GM12872 (cell line): Measurements from ENCODE around the gene GPR155.

ENCODE experiments used
- TF ChIP-seq, protein P1 (sequence below): IDR thresholded peaks from 3 replicates; pipeline ENCODE4 v1.5.1; 2011; ENCODE audit warnings: low read depth, mild to moderate bottlenecking, low read length, moderate library complexity; ENCODE audit not compliant: insufficient read depth

The GPR155 gene

DNA sequence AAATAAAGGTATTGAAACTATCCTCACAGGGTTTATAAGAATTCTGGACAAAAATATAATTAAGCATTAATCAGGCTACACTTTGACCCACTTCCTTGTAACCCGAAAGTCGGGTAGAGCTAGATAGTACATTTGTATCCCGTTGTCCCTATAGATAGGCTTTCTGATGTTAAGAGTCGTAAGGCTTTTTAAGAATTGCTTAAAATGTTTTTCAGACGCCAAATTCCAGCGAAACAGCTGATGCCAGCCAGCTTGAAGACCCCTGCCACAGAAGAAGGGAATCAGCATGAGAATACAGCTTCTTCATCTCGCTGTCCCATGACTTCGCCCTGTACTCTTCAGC, 962 bp upstream of the GPR155 start:
- TF ChIP-seq, protein P1, sequence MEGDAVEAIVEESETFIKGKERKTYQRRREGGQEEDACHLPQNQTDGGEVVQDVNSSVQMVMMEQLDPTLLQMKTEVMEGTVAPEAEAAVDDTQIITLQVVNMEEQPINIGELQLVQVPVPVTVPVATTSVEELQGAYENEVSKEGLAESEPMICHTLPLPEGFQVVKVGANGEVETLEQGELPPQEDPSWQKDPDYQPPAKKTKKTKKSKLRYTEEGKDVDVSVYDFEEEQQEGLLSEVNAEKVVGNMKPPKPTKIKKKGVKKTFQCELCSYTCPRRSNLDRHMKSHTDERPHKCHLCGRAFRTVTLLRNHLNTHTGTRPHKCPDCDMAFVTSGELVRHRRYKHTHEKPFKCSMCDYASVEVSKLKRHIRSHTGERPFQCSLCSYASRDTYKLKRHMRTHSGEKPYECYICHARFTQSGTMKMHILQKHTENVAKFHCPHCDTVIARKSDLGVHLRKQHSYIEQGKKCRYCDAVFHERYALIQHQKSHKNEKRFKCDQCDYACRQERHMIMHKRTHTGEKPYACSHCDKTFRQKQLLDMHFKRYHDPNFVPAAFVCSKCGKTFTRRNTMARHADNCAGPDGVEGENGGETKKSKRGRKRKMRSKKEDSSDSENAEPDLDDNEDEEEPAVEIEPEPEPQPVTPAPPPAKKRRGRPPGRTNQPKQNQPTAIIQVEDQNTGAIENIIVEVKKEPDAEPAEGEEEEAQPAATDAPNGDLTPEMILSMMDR, result no peak

DNA sequence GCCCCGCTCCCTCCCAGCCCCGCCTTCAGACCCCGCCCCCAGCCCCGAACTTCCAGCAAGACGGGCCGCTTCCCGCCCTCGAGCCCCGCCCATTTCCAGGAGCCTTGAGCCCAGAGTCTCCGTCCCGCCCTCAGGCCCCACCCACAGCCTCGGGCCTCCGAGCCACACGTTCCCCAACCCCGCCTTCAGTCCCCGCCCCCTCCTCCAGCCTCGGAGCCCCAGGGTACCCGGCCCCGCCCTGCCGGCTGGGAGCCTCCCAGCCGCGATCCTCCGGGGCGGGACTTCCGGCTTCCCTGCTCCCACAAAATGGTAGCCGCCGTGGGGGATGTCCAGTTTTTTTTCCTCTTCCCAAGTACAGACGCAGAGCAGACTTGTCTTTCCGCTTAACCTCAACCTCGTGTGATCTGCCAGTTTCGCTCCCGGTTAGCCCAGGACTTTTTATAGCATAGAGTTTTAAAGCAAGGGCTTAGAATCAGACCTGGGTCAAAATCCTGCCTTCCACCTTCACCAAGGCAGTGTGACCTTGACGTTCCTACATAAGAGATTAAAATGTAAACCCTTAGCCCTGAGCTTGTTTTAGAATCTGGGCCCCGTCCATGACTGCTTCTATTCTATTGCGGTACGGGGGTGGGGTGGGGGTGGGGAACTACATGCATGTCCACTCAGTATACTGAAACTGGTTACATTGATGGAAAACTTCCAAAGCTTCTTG, 435 bp upstream of the GPR155 start:
- TF ChIP-seq, protein P1, result no peak

DNA sequence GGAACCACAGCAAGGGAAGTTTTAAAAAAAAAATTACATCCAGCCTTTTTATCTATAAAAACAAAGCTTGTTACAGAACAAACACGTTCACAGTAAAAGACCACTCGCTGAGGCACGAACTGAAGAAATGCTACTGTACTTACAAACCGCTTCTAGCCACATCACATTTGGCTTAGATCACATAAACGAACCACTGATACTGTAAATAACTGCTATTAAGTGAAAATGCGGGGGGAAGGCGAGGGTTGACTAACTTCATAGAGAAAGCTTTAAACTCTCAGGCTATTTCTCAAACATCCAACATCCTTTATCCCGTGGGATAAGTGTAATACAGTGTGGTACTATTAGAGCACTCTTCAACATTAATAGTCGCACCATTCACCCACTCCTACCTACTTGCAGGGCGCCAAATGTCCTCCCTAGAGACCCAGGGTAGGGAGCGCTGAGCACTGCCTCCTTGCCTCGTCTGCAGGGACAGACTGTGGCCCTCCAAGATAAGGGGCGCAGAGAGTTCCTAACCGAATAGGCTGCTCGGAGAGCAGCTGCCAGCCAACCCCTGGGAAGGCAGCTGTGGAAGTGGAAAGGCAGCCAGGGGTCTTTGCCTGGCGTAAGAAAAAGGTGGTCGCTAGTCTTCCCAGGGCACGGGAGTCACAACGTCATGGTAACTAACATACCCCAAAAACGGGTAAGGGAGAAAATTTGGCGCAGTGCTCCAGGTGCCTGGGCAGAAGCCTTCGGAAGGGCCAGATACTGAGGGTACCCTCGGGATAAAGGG, 854 bp downstream of the GPR155 start:
- TF ChIP-seq, protein P1, result no peak

DNA sequence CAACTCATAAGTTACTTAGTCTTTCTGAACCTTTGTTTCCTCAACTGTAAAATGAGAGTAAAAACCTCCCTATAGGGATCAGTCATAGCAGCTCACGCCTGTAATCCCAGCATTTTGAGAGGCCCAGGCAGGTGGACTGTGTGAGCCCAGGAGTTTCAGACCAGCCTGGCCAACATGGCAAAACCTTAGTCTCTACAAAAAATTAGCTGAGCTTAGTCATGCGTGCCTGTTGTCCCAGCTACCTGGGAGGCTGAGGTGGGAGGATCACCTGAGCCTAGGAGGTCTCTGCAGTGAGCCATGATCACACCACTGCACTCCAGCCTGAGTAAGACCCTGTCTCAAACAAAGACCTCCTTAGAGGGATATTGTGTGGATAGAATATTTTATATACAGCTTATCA, 2.3 kb downstream of the GPR155 start:
- TF ChIP-seq, protein P1, result no peak

DNA sequence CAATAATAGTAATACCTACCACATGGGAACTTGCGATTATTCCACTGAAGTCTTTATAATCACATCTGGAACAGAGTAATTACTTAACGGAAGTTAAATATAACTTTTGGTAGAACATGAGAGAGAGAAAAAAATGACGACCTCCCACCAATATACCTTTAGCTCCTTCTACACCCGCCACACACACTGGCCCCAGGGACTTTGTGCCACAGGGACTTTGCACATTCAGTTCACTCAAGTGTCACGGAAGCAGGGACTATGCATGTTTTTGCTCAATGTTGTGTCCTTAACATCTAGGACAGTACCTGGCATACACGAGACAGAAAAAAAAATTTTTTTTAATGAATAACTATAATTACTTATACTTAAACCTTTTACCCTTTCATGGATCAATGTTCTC, 4.0 kb downstream of the GPR155 start:
- TF ChIP-seq, protein P1, result no peak

DNA sequence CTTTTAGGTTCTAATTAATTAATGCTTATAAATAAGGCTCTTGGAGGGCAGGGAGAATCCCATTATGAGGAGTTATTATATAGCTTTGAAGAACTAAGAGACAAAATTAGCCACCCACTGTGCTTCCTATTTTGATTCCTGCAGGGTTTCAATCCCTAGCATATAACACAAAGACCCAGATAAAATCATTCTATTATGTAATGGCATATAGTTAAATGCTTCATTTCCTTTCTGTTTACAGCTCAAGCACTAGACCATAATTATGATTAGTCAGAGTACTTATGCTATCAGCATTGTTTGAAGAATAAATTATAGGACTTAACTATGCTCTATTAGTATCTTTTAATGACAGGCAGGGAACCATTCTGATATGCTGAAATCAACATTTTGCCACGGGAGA, 9.1 kb downstream of the GPR155 start:
- TF ChIP-seq, protein P1, result no peak

DNA sequence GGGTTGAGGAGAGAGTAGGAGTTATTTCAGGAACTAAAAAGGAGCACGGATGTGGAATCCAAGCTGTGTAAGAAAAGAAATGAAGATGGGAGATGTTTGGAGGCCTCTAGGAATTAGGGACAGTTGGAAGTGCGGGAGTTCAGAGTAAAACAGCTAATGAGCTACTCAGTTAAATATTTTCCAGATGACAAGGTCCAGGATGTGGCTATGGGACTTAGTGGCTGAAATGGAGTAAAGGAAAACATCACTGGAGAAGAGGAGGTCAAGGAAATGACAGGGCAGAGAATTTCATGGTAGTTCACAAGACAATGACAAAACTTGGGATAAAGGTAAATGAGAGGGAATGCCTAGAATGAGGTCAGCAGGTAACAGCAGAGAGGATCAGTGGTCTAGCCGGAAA, 13.0 kb downstream of the GPR155 start:
- TF ChIP-seq, protein P1, result no peak
